HG03095 (cell line): ENCODE results near the gene PISD.
"Not testable (repeated sequence)": the region's sequence is repeated elsewhere in the genome, so short reads cannot be mapped to it uniquely, and the experiment has no call there.

ENCODE experiments used
- ATAC-seq: cut with Tn5 transposase; IDR thresholded peaks from one replicate; pipeline ENCODE4 v1.9.1; 2021; ENCODE audit warnings: moderate library complexity; ENCODE audit not compliant: unreplicated experiment

The PISD gene

GRCh38 chr22:31661851-31662667 lies at the start of gene PISD:
TSS of gene PISD (minus strand) at chr22:31662215. CDS start at chr22:31662208, 7 bp downstream.
- ATAC-seq, result peak; percentile 66

GRCh38 chr22:31711226-31711625 lies 49.2 kb upstream of the PISD start:
- ATAC-seq, result not testable (repeated sequence)

DNA sequence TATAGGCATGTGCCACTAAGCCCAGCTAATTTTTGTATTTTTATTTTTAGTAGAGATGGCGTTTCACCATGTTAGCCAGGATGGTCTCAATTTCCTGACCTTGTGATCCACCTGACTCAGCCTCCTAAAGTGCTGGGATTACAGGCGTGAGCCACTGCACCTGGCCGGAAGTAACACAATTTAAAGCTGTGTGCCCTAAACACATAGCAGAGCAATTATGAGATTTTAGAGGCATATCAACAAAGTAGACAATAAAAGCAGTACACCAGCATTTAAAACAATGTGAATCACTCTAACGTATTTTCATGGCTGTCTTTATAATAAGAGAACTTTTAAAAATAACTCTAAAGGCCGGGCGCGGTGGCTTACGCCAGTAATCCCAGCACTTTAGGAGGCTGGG lies 45.5 kb upstream of the PISD start:
- ATAC-seq, result no peak

GRCh38 chr22:31695423-31695822 lies 33.4 kb upstream of the PISD start:
- no peak for ATAC-seq

DNA sequence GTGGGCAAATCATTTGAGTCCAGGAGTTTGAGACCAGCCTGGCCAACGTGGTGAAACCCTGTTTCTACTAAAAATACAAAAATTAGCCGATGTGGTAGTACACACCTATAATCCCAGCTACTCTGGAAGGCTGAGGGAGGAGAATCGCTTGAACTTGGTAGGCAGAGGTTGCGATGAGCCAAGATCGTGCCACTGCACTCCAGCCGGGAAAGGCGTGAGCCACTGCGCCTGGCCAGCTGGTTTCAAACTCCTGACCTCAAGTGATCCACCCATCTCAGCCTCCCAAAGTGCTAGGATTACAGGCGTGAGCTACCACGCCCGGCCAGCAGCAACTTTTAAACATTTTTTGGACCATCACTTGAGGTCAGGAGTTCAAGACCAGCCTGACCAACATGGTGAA lies 32.0 kb upstream of the PISD start:
- ATAC-seq, result not testable (repeated sequence)

GRCh38 chr22:31692186-31692886 lies 30.3 kb upstream of the PISD start:
- ATAC-seq, result no peak

- ATAC-seq, result no peak
Measured at GRCh38 chr22:31691408-31691807, 29.4 kb upstream of the PISD start.

GRCh38 chr22:31683181-31684105 lies 21.4 kb upstream of the PISD start:
- ATAC-seq, result no peak

- no peak for ATAC-seq
Measured at GRCh38 chr22:31682751-31683150, 20.7 kb upstream of the PISD start.

- ATAC-seq, result no peak
Measured at GRCh38 chr22:31681349-31682345, 19.6 kb upstream of the PISD start.

- no peak for ATAC-seq
Measured at GRCh38 chr22:31680861-31681341, 18.9 kb upstream of the PISD start.

DNA sequence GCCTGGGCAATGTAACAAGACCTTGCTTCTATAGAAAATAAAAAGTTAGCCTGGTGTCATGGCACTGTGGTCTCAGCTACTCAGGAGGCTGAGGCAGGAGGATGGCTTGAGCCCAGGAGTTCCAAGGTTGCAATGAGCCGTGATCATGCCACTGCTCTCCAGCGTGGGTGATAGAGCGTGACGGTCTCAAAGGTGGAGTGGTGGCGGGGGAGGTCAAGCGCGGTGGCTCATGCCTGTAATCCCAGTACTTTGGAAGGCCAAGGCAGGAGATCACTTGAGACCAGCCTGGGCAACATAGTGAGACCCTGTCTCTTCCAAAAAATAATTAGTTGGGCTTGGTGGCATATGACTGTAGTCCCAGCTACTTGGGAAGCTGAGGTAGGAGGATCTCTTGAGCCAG lies 16.7 kb upstream of the PISD start:
- no peak for ATAC-seq

DNA sequence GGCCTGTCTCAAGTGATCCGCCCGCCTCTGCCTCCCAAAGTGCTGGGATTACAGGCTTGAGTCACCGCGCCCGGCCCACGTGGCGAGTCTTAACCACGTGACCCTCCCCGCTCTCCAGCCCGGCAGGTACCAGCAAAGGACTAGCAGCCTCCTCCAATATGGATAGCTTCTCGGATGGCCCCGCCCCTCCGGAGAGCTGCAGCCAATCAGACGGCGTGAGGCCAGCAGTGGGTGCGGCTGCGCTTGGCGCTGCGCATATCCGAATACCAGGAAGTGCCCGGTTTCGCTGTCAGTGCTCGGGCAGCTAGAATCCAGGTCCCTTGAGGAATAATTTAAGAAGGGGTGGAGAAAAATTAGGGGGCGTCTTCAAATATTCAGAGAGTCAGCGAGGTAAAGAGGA lies 14.7 kb upstream of the PISD start:
- peak; percentile 80 for ATAC-seq

GRCh38 chr22:31674219-31674618 lies 12.2 kb upstream of the PISD start:
- not testable (repeated sequence) for ATAC-seq

DNA sequence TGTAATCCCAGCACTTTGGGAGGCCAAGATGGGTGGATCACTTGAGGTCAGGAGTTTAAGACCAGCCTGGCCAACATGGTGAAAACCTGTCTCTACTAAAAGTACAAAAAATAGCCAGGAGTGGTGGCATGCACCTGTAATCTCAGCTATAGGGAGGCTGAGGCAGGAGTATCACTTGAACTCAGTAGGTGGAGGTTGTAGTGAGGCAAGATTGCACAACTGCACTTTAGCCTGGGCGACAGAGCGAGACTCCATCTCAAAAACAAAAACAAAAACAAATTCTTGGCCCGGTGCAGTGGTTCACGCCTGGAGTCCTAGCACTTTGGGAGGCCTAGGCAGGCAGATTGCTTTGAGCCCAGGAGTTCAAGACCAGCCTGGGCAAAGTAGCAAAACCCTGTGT lies 6.8 kb upstream of the PISD start:
- ATAC-seq, result not testable (repeated sequence)

GRCh38 chr22:31662668-31663037 lies 638 bp upstream of the PISD start:
- no peak for ATAC-seq

DNA sequence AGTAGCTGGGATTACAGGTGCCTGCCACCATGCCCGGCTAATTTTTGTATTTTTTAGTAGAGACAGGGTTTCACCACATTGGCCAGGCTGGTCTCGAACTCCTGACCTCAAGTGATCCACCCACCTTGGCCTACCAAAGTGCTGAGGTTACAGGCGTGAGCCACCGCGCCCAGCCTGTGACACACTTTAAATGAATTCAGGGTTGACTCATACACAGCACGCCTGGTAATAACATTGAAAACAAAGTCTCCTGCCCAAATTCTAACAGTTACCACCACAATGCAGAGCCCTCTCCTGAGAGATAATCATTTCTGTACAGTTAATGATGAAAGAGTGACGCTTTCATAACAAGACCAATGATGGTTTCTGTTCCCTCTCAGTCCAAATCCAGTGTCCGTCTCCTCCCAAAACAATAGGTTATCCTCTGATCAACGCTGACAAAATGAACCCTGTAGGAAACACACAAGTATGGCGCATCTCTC lies 1.1 kb downstream of the PISD start:
- ATAC-seq, result peak; percentile 28

GRCh38 chr22:31659246-31659645 lies 2.8 kb downstream of the PISD start:
- ATAC-seq, result no peak

- ATAC-seq, result no peak
Measured at GRCh38 chr22:31654408-31654807, 7.6 kb downstream of the PISD start.

GRCh38 chr22:31653944-31654343 lies 8.1 kb downstream of the PISD start:
- no peak for ATAC-seq
